Keratinocyte (primary cell): ENCODE data around the gene NFATC1.

ENCODE experiments used
- EZH2 ChIP-seq: IDR thresholded peaks from one replicate; pipeline ENCODE4 v1.6.1; 2012; ENCODE audit warnings: inconsistent platforms, mild to moderate bottlenecking, low read length, moderate library complexity
- TF ChIP-seq, protein P1 (sequence below), 3 experiments: IDR thresholded peaks in 1 of 3; conservative IDR thresholded peaks in 1 of 3; optimal IDR thresholded peaks in 1 of 3; 2 replicates in 2 of 3; 3 replicates in 1 of 3; pipeline versions ENCODE3 to v1.5.1; 2011; ENCODE audit warnings: low read length in 3 of 3, mild to moderate bottlenecking in 3 of 3, moderate library complexity in 2 of 3, control low read depth in 1 of 3, inconsistent platforms in 1 of 3; ENCODE audit not compliant: insufficient read depth in 2 of 3; ENCODE audit errors: extremely low read depth in 1 of 3

DNA sequence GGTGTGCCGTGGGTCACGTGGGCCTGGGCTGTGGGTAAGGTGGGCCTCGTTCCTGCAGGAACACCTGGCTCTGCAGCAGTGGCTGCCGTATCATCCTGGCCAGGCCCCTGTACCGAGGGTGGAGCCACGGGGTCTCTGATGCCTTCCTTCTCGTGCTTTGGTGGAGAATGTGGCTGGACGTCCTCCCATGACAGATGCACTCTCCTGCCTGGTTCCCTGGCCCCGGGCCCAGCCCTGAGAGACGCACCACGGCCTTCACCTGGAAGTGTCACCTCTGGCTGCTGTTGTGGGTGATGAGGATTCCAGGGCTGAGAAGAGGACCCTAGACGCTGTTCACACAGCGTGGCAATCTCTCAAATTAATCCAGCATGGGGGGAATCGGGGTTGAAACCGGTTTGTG, 49.5 kb downstream of the NFATC1 start:
- TF ChIP-seq, protein P1, sequence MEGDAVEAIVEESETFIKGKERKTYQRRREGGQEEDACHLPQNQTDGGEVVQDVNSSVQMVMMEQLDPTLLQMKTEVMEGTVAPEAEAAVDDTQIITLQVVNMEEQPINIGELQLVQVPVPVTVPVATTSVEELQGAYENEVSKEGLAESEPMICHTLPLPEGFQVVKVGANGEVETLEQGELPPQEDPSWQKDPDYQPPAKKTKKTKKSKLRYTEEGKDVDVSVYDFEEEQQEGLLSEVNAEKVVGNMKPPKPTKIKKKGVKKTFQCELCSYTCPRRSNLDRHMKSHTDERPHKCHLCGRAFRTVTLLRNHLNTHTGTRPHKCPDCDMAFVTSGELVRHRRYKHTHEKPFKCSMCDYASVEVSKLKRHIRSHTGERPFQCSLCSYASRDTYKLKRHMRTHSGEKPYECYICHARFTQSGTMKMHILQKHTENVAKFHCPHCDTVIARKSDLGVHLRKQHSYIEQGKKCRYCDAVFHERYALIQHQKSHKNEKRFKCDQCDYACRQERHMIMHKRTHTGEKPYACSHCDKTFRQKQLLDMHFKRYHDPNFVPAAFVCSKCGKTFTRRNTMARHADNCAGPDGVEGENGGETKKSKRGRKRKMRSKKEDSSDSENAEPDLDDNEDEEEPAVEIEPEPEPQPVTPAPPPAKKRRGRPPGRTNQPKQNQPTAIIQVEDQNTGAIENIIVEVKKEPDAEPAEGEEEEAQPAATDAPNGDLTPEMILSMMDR (optimal IDR thresholded peaks at IDR 0.05 in 1 of 3, IDR thresholded peaks at IDR 0.05 in 1 of 3, conservative IDR thresholded peaks at IDR 0.05 in 1 of 3; ENCODE audit: extremely low read depth in 1 of 3, insufficient read depth in 2 of 3, low read length in 3 of 3), result no peak
- no peak for TF ChIP-seq EZH2
